GM13976 (cell line): ENCODE results near the gene TERF2IP.

ENCODE experiments used
- DNase-seq: peaks from one replicate; pipeline ENCODE4 v3.0.0; 2012; ENCODE audit warnings: low spot score
- CTCF ChIP-seq: IDR thresholded peaks from 2 replicates; pipeline ENCODE4 v1.5.1; 2012; ENCODE audit warnings: borderline replicate concordance, mild to moderate bottlenecking; ENCODE audit not compliant: insufficient read depth; ENCODE audit errors: extremely low read depth, missing control alignments, control extremely low read depth
- in situ Hi-C: fragments of 300-500 bp; cut with MboI; formaldehyde crosslinking; loops from one replicate; pipeline ENCODE4 v1.12.0; 2022; ENCODE audit warnings: low sequenced_read_pairs, mixed read lengths, inconsistent platforms; ENCODE audit not compliant: unreplicated experiment

TERF2IP gene

GRCh38 chr16:75635036-75635435 lies 12.5 kb upstream of the TERF2IP start:
- TF ChIP-seq CTCF, result no peak
- in situ Hi-C loops, result no loop called here
- no peak for DNase-seq

GRCh38 chr16:75640598-75640997 lies 7.0 kb upstream of the TERF2IP start:
- in situ Hi-C loops, result loop anchor here (10.0 kb wide), 1 partner anchor 124 kb away; no protein-coding TSS in a partner anchor
- DNase-seq, result no peak
- no peak for TF ChIP-seq CTCF

GRCh38 chr16:75644240-75645012 lies 3.1 kb upstream of the TERF2IP start:
- TF ChIP-seq CTCF, result no peak
- no peak for DNase-seq
- in situ Hi-C loops, result loop anchor here (10.0 kb wide), 1 partner anchor 120 kb away; no protein-coding TSS in a partner anchor

GRCh38 chr16:75647112-75647491 lies 471 bp upstream of the TERF2IP start:
- in situ Hi-C loops, result loop anchor here (10.0 kb wide), 1 partner anchor 118 kb away; no protein-coding TSS in a partner anchor
- DNase-seq, result no peak
- no peak for TF ChIP-seq CTCF

- DNase-seq, result peak; percentile 83
- no peak for TF ChIP-seq CTCF
- in situ Hi-C loops, result loop anchor here (10.0 kb wide), 1 partner anchor 116 kb away; no protein-coding TSS in a partner anchor
Observed at GRCh38 chr16:75648265-75649076, 898 bp downstream of the TERF2IP start.

- no peak for TF ChIP-seq CTCF
- no peak for DNase-seq
- in situ Hi-C loops, result no loop called here
Observed at GRCh38 chr16:75653922-75654321, 6.3 kb downstream of the TERF2IP start.
